22Rv1 (cell line): ENCODE results near the gene KCNIP3.

Source experiments
- H3K27ac ChIP-seq: fragments of 450-650 bp; 2 replicates; pipeline ENCODE4 v1.5.1; 2017
- CTCF ChIP-seq: fragments of 450-650 bp; IDR thresholded peaks from 2 replicates; pipeline ENCODE4 v1.5.1; 2017; ENCODE audit warnings: mild to moderate bottlenecking
- ZFX ChIP-seq: fragments of 450-650 bp; IDR thresholded peaks from 2 replicates; pipeline ENCODE4 v1.6.1; 2017; ENCODE audit warnings: antibody characterized with exemption, borderline replicate concordance

Gene KCNIP3

GRCh38 chr2:95279435-95280035 is 17.6 kb upstream of the KCNIP3 start:
- no peak overlapping the region for H3K27ac ChIP-seq
- TF ChIP-seq CTCF (no peak), ZFX (no peak)

- no peak overlapping the region for H3K27ac ChIP-seq
- no peak for TF ChIP-seq ZFX
- no peak for TF ChIP-seq CTCF
Measured at GRCh38 chr2:95281071-95281470, 16.1 kb upstream of the KCNIP3 start.

- TF ChIP-seq ZFX (no peak), CTCF (no peak)
- no peak overlapping the region for H3K27ac ChIP-seq
Measured at GRCh38 chr2:95281786-95282185, 15.4 kb upstream of the KCNIP3 start.

GRCh38 chr2:95282458-95282857 is 14.7 kb upstream of the KCNIP3 start:
- TF ChIP-seq ZFX (no peak), CTCF (no peak)

GRCh38 chr2:95283562-95283961 is 13.6 kb upstream of the KCNIP3 start:
- no peak overlapping the region for H3K27ac ChIP-seq
- TF ChIP-seq CTCF = no peak
- TF ChIP-seq ZFX = no peak

More at GRCh38 chr2:95282458-95282857, 14.7 kb upstream of the KCNIP3 start:
- no peak overlapping the region for H3K27ac ChIP-seq

- no peak overlapping the region for H3K27ac ChIP-seq
- TF ChIP-seq CTCF (no peak), ZFX (no peak)
Measured at GRCh38 chr2:95284886-95285541, 12.1 kb upstream of the KCNIP3 start.

- no peak overlapping the region for H3K27ac ChIP-seq
- TF ChIP-seq CTCF (no peak), ZFX (no peak)
Measured at GRCh38 chr2:95285542-95285932, 11.6 kb upstream of the KCNIP3 start.
